Keratinocyte (primary cell): ENCODE measurements around the gene CEP78.

ENCODE experiments used
- CTCF ChIP-seq, 3 experiments: IDR thresholded peaks in 1 of 3; conservative IDR thresholded peaks in 1 of 3; optimal IDR thresholded peaks in 1 of 3; 2 replicates in 2 of 3; 3 replicates in 1 of 3; pipeline versions ENCODE3 to v1.5.1; 2011; ENCODE audit warnings: low read length in 3 of 3, mild to moderate bottlenecking in 3 of 3, moderate library complexity in 2 of 3, control low read depth in 1 of 3, inconsistent platforms in 1 of 3; ENCODE audit not compliant: insufficient read depth in 2 of 3; ENCODE audit errors: extremely low read depth in 1 of 3
- EZH2 ChIP-seq: IDR thresholded peaks from one replicate; pipeline ENCODE4 v1.6.1; 2012; ENCODE audit warnings: inconsistent platforms, mild to moderate bottlenecking, low read length, moderate library complexity

GRCh38 chr9:78301466-78301865 is 65.6 kb downstream of the CEP78 start:
- no peak for TF ChIP-seq EZH2
- TF ChIP-seq CTCF (optimal IDR thresholded peaks at IDR 0.05 in 1 of 3, IDR thresholded peaks at IDR 0.05 in 1 of 3, conservative IDR thresholded peaks at IDR 0.05 in 1 of 3; ENCODE audit: extremely low read depth in 1 of 3, insufficient read depth in 2 of 3, low read length in 3 of 3) = no peak
